IMR-90 (cell line): ENCODE results near the gene B3GNT9.

Experiments
- CEBPB ChIP-seq: IDR thresholded peaks from 2 replicates; pipeline ENCODE4 v1.6.1; 2012; ENCODE audit warnings: low read depth, low read length, improper control_type of control experiment
- FOS ChIP-seq: fragments of 150-350 bp; IDR thresholded peaks from 2 replicates; pipeline ENCODE4 v1.6.1; 2016; ENCODE audit warnings: low read depth, low read length
- MXI1 ChIP-seq: IDR thresholded peaks from 2 replicates; pipeline ENCODE4 v1.6.1; 2012; ENCODE audit warnings: low read depth, mild to moderate bottlenecking, low read length, moderate library complexity, borderline replicate concordance
- RAD21 ChIP-seq: IDR thresholded peaks from 2 replicates; pipeline ENCODE4 v1.6.1; 2012; ENCODE audit warnings: low read length, improper control_type of control experiment
- TF ChIP-seq, protein P1 (sequence below): conservative IDR thresholded peaks from 2 replicates; pipeline ENCODE4 v1.5.1; 2012; ENCODE audit warnings: mild to moderate bottlenecking, low read depth, low read length, improper control_type of control experiment
- TF ChIP-seq, protein P2 (sequence below): fragments of 150-350 bp; IDR thresholded peaks from 2 replicates; pipeline ENCODE4 v1.6.1; 2016; ENCODE audit warnings: low read depth, mild to moderate bottlenecking, low read length, moderate library complexity, borderline replicate concordance

DNA sequence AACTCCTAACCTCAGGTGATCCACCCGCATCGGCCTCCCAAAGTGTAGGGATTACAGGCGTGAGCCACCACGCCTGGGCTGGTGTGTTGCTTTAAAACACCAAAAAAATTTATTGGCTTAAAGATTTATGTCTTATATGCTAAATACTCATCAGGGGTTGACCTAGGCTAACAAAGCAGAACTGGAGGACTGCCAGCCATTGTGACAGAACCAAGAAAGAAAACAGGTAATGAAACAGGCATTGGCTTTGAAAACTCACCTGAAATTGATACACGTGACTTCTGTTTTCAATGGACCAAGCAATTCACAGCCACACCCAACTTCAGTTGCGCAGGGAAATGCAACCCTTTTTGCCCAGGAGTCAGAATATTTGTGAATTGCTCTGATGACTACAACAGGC is 46.0 kb downstream of the B3GNT9 start:
- TF ChIP-seq, protein P1, sequence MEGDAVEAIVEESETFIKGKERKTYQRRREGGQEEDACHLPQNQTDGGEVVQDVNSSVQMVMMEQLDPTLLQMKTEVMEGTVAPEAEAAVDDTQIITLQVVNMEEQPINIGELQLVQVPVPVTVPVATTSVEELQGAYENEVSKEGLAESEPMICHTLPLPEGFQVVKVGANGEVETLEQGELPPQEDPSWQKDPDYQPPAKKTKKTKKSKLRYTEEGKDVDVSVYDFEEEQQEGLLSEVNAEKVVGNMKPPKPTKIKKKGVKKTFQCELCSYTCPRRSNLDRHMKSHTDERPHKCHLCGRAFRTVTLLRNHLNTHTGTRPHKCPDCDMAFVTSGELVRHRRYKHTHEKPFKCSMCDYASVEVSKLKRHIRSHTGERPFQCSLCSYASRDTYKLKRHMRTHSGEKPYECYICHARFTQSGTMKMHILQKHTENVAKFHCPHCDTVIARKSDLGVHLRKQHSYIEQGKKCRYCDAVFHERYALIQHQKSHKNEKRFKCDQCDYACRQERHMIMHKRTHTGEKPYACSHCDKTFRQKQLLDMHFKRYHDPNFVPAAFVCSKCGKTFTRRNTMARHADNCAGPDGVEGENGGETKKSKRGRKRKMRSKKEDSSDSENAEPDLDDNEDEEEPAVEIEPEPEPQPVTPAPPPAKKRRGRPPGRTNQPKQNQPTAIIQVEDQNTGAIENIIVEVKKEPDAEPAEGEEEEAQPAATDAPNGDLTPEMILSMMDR: no peak
- TF ChIP-seq, protein P2, sequence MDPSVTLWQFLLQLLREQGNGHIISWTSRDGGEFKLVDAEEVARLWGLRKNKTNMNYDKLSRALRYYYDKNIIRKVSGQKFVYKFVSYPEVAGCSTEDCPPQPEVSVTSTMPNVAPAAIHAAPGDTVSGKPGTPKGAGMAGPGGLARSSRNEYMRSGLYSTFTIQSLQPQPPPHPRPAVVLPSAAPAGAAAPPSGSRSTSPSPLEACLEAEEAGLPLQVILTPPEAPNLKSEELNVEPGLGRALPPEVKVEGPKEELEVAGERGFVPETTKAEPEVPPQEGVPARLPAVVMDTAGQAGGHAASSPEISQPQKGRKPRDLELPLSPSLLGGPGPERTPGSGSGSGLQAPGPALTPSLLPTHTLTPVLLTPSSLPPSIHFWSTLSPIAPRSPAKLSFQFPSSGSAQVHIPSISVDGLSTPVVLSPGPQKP: no peak
- no peak for TF ChIP-seq MXI1
- TF ChIP-seq CEBPB: no peak
- TF ChIP-seq RAD21: no peak
- no peak for TF ChIP-seq FOS
